ENCODE measurements around the gene NOPCHAP1. TPM values are rescaled to one million over a fixed set of nuclear protein-coding genes. Genes with fewer than 3 reads are reported as not detected.

The NOPCHAP1 gene
- total RNA-seq, 2 donors from 2014 or later, result 2.8 to 6.5 TPM

DNA sequence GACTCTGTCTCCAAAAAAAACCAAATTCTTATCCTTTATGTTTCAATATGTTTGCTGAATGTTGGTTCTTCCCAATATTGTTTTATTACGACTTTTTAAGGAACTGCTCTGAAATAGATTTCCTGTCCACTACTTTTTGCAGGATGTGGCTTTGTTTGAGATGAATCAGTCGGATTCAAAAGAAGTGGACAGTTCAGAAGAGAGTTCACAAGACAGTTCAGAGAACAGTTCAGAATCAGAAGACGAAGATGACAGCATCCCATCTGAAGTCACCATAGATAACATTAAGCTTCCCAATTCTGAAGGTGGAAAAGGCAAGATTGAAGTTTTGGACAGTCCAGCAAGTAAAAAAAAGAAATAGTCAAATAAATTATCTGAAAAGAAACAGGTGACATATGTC, 8.2 kb downstream of the NOPCHAP1 start:
- H3K4me3 ChIP-seq, result no peak overlapping the region
- no peaks in the 10 kb centered on the region for H3K4me1 ChIP-seq (replicated peaks)
- H3K27ac ChIP-seq, result no peak overlapping the region
- H3K9me3 ChIP-seq, result no peaks in the 10 kb centered on the region
- H3K36me3 ChIP-seq, result no peaks in the 10 kb centered on the region
- intact Hi-C loops (cut with DNase I), result no loop called here
- DNase-seq (ENCODE audit: low spot score), result no peak
- WGBS, result 80% methylated on average over 3 of the region's 3 CpGs
- no peaks in the 10 kb centered on the region for H3K27me3 ChIP-seq (replicated peaks; ENCODE audit: insufficient read depth)
- TF ChIP-seq, protein P1, sequence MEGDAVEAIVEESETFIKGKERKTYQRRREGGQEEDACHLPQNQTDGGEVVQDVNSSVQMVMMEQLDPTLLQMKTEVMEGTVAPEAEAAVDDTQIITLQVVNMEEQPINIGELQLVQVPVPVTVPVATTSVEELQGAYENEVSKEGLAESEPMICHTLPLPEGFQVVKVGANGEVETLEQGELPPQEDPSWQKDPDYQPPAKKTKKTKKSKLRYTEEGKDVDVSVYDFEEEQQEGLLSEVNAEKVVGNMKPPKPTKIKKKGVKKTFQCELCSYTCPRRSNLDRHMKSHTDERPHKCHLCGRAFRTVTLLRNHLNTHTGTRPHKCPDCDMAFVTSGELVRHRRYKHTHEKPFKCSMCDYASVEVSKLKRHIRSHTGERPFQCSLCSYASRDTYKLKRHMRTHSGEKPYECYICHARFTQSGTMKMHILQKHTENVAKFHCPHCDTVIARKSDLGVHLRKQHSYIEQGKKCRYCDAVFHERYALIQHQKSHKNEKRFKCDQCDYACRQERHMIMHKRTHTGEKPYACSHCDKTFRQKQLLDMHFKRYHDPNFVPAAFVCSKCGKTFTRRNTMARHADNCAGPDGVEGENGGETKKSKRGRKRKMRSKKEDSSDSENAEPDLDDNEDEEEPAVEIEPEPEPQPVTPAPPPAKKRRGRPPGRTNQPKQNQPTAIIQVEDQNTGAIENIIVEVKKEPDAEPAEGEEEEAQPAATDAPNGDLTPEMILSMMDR (IDR thresholded peaks at IDR 0.05), result no peak
- no peak for TF ChIP-seq POLR2A (IDR thresholded peaks at IDR 0.05)
- TF ChIP-seq POLR2AphosphoS5 (IDR thresholded peaks at IDR 0.05), result no peak

DNA sequence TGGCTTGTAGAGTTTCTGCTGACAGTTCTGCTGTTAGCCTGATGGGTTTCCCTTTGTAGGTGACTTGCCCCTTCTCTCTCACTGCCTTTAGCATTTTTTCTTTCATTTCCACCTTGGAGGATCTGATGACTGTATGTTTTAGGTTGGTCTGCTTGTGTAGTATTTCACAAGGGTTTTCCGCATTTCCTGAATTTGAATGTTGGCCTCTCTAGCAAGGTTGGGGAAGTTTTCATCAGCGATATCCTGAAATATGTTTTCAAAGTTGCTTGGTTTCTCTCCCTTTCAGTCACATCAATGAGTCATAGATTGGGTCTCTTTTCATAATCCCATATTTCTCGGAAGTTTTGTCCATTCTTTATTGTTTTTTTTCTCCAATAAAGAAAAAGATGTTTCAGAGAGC, 11.4 kb downstream of the NOPCHAP1 start:
- no peaks in the 10 kb centered on the region for H3K9me3 ChIP-seq
- TF ChIP-seq, protein P1 (IDR thresholded peaks at IDR 0.05), result no peak
- TF ChIP-seq POLR2AphosphoS5 (IDR thresholded peaks at IDR 0.05), result no peak
- TF ChIP-seq POLR2A (IDR thresholded peaks at IDR 0.05), result no peak
- no peaks in the 10 kb centered on the region for H3K36me3 ChIP-seq
- intact Hi-C loops (cut with DNase I), result no loop called here
- no peak overlapping the region for H3K27ac ChIP-seq
- H3K4me1 ChIP-seq (replicated peaks), result no peaks in the 10 kb centered on the region
- no peak overlapping the region for H3K4me3 ChIP-seq
- DNase-seq (ENCODE audit: low spot score), result no peak
- 96% methylated on average over 3 of the region's 3 CpGs for WGBS
- H3K27me3 ChIP-seq (replicated peaks; ENCODE audit: insufficient read depth), result no peaks in the 10 kb centered on the region

DNA sequence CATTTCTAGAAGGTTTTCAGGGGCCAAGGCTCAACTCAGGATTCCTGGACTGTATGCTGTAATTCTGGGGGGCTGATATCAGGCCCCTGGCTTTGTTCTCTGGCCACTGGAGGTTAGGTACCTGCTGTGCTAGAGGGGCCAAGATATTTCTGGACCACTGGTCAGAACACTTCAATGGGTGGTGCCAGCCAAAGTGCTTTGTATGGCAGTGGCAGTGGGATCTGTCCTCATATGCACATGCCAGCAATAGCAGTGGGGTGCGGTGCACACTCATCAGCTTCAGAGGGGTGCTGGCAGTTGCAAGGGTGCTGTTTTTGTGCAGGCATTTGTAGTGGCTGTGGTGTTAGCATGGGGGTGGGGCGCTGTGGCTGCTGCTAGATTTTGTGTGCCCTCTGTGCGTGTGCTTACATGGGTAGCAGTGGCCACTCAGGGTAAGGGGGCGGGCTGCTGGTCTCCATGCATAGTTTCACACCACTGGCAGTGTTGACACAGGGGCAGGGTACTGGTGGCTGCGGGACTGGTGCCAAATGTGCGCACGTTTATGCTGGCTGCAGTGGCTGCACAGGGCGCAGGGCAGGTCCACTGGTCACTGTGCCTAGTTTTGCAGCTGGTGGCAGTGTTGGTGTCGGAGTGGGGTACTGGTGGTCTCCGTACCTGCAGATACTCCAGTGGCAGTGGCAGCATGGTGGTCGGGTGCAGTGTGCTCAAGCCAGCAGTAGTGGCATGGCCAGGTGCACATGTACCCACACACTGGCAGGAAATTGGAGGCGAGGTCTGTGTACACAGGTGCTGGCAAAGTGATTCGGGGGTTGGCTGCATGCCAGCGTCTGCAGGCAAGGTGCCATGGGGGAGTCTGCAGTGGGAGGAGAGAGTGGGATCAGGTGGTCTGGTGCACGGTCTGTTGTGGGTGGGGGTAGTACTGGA, 12.6 kb downstream of the NOPCHAP1 start:
- no peaks in the 10 kb centered on the region for H3K36me3 ChIP-seq
- no peak for DNase-seq (ENCODE audit: low spot score)
- TF ChIP-seq, protein P1 (IDR thresholded peaks at IDR 0.05), result no peak
- WGBS, result 57% methylated on average over 14 of the region's 15 CpGs
- no peaks in the 10 kb centered on the region for H3K27me3 ChIP-seq (replicated peaks; ENCODE audit: insufficient read depth)
- H3K27ac ChIP-seq, result no peak overlapping the region
- intact Hi-C loops (cut with DNase I), result no loop called here
- H3K9me3 ChIP-seq, result no peaks in the 10 kb centered on the region
- no peak overlapping the region for H3K4me3 ChIP-seq
- no peaks in the 10 kb centered on the region for H3K4me1 ChIP-seq (replicated peaks)

DNA sequence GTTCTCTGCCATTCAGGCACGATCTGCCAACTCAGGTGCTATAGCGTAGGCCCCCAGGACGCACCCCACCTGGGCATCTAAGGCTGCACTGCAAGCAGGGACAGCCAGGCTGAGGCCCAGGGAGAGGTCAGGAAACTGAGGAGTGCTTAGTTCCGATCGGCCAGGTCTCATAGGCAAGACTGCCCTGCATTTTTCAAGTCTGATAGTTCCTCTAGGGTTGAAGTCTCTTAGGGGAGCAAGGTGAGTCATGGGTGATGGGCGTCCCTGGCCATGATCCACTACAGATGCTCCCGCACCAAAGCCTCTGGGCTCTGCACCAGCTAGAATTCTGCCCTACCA, 13.2 kb downstream of the NOPCHAP1 start:
- no peak for DNase-seq (ENCODE audit: low spot score)
- WGBS, result 68% methylated on average over 7 of the region's 7 CpGs
- no peaks in the 10 kb centered on the region for H3K36me3 ChIP-seq

More for the DNA sequence above, 13.2 kb downstream of the NOPCHAP1 start:
- intact Hi-C loops (cut with DNase I), result no loop called here
- Histone ChIP-seq H3K4me3 (no peak overlapping the region), H3K27me3 (replicated peaks; ENCODE audit: insufficient read depth) (no peaks in the 10 kb centered on the region), H3K9me3 (no peaks in the 10 kb centered on the region), H3K4me1 (replicated peaks) (no peaks in the 10 kb centered on the region), H3K27ac (no peak overlapping the region)
- TF ChIP-seq POLR2A (IDR thresholded peaks at IDR 0.05) (no peak), POLR2AphosphoS5 (IDR thresholded peaks at IDR 0.05) (no peak)
- TF ChIP-seq, protein P1 (IDR thresholded peaks at IDR 0.05), result no peak

Measured in prostate gland (tissue), 2 donors.